Right lobe of liver (tissue), 6 donors: ENCODE data around the gene CENPP. TPM values are rescaled to one million over a fixed set of nuclear protein-coding genes. Genes with fewer than 3 reads are reported as not detected.

Source experiments
- ATAC-seq, 4 donors: fragments of 200-7000 bp; cut with Tn5 transposase; one replicate each; pipeline ENCODE4 v1.9.1; 2020; ENCODE audit warnings: mild to moderate bottlenecking in 4 of 4, moderate library complexity in 4 of 4
- DNase-seq, 3 donors: peaks; one replicate each; pipeline ENCODE4 v3.0.0-alpha.2; 2020
- H3K27ac ChIP-seq, 3 donors: fragments of 200-600 bp; one replicate each; pipeline ENCODE4 v1.8.0; 2022
- H3K27me3 ChIP-seq, 2 donors: fragments of 200-600 bp; one replicate each; pipeline ENCODE4 v1.8.0; 2022
- H3K36me3 ChIP-seq, 4 donors: fragments of 200-600 bp; sonication (generic) in 1 of 4; one replicate each; pipeline versions ENCODE4 v1.5.1 to v1.8.0; 2017 to 2022; ENCODE audit warnings: control low read depth in 1 of 4
- H3K4me1 ChIP-seq, 4 donors: fragments of 200-600 bp; sonication (generic) in 1 of 4; one replicate each; pipeline versions ENCODE4 v1.5.1 to v1.8.0; 2017 to 2022; ENCODE audit warnings: control low read depth in 1 of 4
- H3K4me3 ChIP-seq, 3 donors: fragments of 200-600 bp; one replicate each; pipeline ENCODE4 v1.8.0; 2022
- H3K9me3 ChIP-seq, 4 donors: fragments of 200-600 bp; sonication (generic) in 1 of 4; one replicate each; pipeline versions ENCODE4 v1.5.1 to v1.8.0; 2017 to 2022; ENCODE audit warnings: control low read depth in 1 of 4
- CTCF ChIP-seq, 4 donors: fragments of 200-600 bp in 3 of 4; fragments of 450-650 bp in 1 of 4; IDR thresholded peaks; one replicate each; pipeline versions ENCODE4 v1.5.1 to v1.8.0; 2016 to 2022; ENCODE audit warnings: antibody characterized with exemption in 4 of 4, mild to moderate bottlenecking in 2 of 4
- POLR2A ChIP-seq: fragments of 450-650 bp; IDR thresholded peaks from one replicate; pipeline ENCODE4 v1.6.1; 2017; ENCODE audit warnings: antibody characterized with exemption, mild to moderate bottlenecking
- WGBS: methylation state at CpG from one replicate; pipeline ENCODE4 v1.1.6; 2018; ENCODE audit warnings: low coverage, low lambda C conversion rate; ENCODE audit not compliant: insufficient coverage; ENCODE audit errors: missing lambda C conversion rate; 5-methylcytosine and 5-hydroxymethylcytosine counted together
- intact Hi-C, 2 donors: fragments of 100-400 bp; cut with DNase I; formaldehyde crosslinking; loops; one replicate each; pipeline versions ENCODE4 v1.11.2 to v1.14.1; 2022
- total RNA-seq, 6 experiments: library from RNA; depleted of rRNA in 2 of 6; stranded (reverse); fragments of >200 nt in 2 of 6; fragmentation: NEBNext Ultra II Directional in 3 of 6; extraction: Animal tissue kit (Norgen Biotek cat#: 25700) in 3 of 6; gene quantifications; one replicate each; pipeline versions ENCODE4 v1.1.0 to v1.2.4, GENCODE V29; 2016 to 2023
- donor health status: DM: no; HTN: yes; CAD: no.
- donor health status: DM: no; HTN: no; CAD: no.
- donor health status: DM: no; HTN: no; CAD: no.
- donor health status: DM: no; HTN: yes; CAD: no.
- donor health status: DM: no; HTN: yes; CAD: no.

The CENPP gene
- total RNA-seq, 6 experiments from 2014 or later, result 1.0 to 3.7 (median 1.5) TPM

GRCh38 chr9:92661743-92662142 is 336.0 kb downstream of the CENPP start:
- ATAC-seq (no peak), DNase-seq (no peak)
- Histone ChIP-seq H3K4me1 (peaks cover 0 to 14% (median 7%) of the 10 kb centered on the region in 4 donors), H3K36me3 (no peaks in the 10 kb centered on the region), H3K27me3 (no peaks in the 10 kb centered on the region), H3K27ac (no peak overlapping the region), H3K9me3 (no peaks in the 10 kb centered on the region), H3K4me3 (no peak overlapping the region)
- intact Hi-C loops, result loop anchor here in 1 of 2 donors (10.0 kb wide), 1 partner anchor 103 kb away; the partner anchor contains the start of gene BICD2
- whole genome bisulfite sequencing, result 92% methylated on average over 4 of the region's 4 CpGs
- no peak for TF ChIP-seq POLR2A
- TF ChIP-seq CTCF (IDR thresholded peaks at IDR 0.05), result no peak

GRCh38 chr9:92663126-92663525 is 337.4 kb downstream of the CENPP start:
- Histone ChIP-seq H3K36me3 (no peaks in the 10 kb centered on the region), H3K4me3 (no peak overlapping the region), H3K4me1 (peaks cover 0 to 14% (median 7%) of the 10 kb centered on the region in 4 donors), H3K27me3 (no peaks in the 10 kb centered on the region), H3K27ac (no peak overlapping the region), H3K9me3 (no peaks in the 10 kb centered on the region)
- DNase-seq, result no peak
- TF ChIP-seq CTCF (IDR thresholded peaks at IDR 0.05) (no peak), POLR2A (no peak)
- ATAC-seq, result no peak
- intact Hi-C loops, result loop anchor here in 1 of 2 donors (10.0 kb wide), 1 partner anchor 102 kb away; the partner anchor contains the start of gene BICD2
- 100% methylated on average over 2 of the region's 3 CpGs for WGBS

GRCh38 chr9:92663951-92664350 is 338.2 kb downstream of the CENPP start:
- Histone ChIP-seq H3K27me3 (no peaks in the 10 kb centered on the region), H3K4me3 (no peak overlapping the region), H3K9me3 (no peaks in the 10 kb centered on the region), H3K4me1 (peaks cover 0 to 19% (median 9%) of the 10 kb centered on the region in 4 donors), H3K36me3 (no peaks in the 10 kb centered on the region), H3K27ac (no peak overlapping the region)
- TF ChIP-seq POLR2A (no peak), CTCF (IDR thresholded peaks at IDR 0.05) (no peak)
- WGBS, result 86% methylated on average over 7 of the region's 10 CpGs
- no peak for DNase-seq
- intact Hi-C loops, result loop anchor here in 1 of 2 donors (10.0 kb wide), 1 partner anchor 101 kb away; the partner anchor contains the start of gene BICD2
- ATAC-seq, result no peak

- Histone ChIP-seq H3K27me3 (no peaks in the 10 kb centered on the region), H3K4me1 (peaks cover 0 to 19% (median 9%) of the 10 kb centered on the region in 4 donors), H3K27ac (no peak overlapping the region), H3K9me3 (no peaks in the 10 kb centered on the region), H3K36me3 (no peaks in the 10 kb centered on the region), H3K4me3 (no peak overlapping the region)
- TF ChIP-seq CTCF (IDR thresholded peaks at IDR 0.05), result no peak
- no peak for TF ChIP-seq POLR2A
- peak in 3 of 4 donors; percentile 5 to 13 (median 8) for ATAC-seq
- intact Hi-C loops, result loop anchor here in 1 of 2 donors (10.0 kb wide), 1 partner anchor 100 kb away; the partner anchor contains the start of gene BICD2
- no peak for DNase-seq
- 70% methylated on average over 6 of the region's 13 CpGs for WGBS
These were observed 338.8 kb downstream of the CENPP start for GRCh38 chr9:92664394-92665152.
